ENCODE measurements around the gene CHAC1. TPM values are rescaled to one million over a fixed set of nuclear protein-coding genes. Genes with fewer than 3 reads are reported as not detected.

The CHAC1 gene
- polyA plus RNA-seq, 3 donors: 0.15 TPM; not detected in 2

GRCh38 chr15:40942878-40943277 lies 10.4 kb upstream of the CHAC1 start:
- Mint-ChIP-seq H3K27ac (peak overlapping the region in 4 of 7 donors; percentile 43 to 61 (median 50)), H3K4me3 (peak overlapping the region; percentile 77 to 88), H3K4me1 (peaks cover 35% of the 10 kb centered on the region), H3K27me3 (ENCODE audit: low read depth in 3 of 3) (peaks cover 8 to 14% (median 13%) of the 10 kb centered on the region in 3 donors), H3K36me3 (no peaks in the 10 kb centered on the region), H3K9me3 (no peaks in the 10 kb centered on the region)
- H2AFZ ChIP-seq (ENCODE audit: insufficient read depth, low read depth, low read length, poor library complexity, severe bottlenecking): peak overlapping the region; percentile 94
- peak overlapping the region in 2 of 3 experiments; percentile 76 to 80 for H3K4me3 ChIP-seq (replicated peaks in 1 of 3; ENCODE audit: low read depth in 2 of 3, low read length in 3 of 3)
- peak overlapping the region; percentile 68 for H3K9ac ChIP-seq (ENCODE audit: insufficient read depth, low read length, poor library complexity, severe bottlenecking)
- no peaks in the 10 kb centered on the region for H3K79me2 ChIP-seq (ENCODE audit: insufficient read depth, low read length)
- DNase-seq: no peak
- no peaks in the 10 kb centered on the region for H4K20me1 ChIP-seq (ENCODE audit: insufficient read depth, low read length)
- H3K36me3 ChIP-seq (replicated peaks in 1 of 2; ENCODE audit: control insufficient read depth in 1 of 2, insufficient read depth in 2 of 2, low read length in 2 of 2): no peaks in the 10 kb centered on the region
- H3K4me1 ChIP-seq (ENCODE audit: control insufficient read depth in 1 of 2, insufficient read depth in 2 of 2, low read length in 2 of 2): peaks cover 34 to 40% of the 10 kb centered on the region in 2 donors
- no peaks in the 10 kb centered on the region for H3K27me3 ChIP-seq (ENCODE audit: control insufficient read depth in 2 of 2, insufficient read depth in 2 of 2, low read length in 2 of 2)
- TF ChIP-seq, protein P1, sequence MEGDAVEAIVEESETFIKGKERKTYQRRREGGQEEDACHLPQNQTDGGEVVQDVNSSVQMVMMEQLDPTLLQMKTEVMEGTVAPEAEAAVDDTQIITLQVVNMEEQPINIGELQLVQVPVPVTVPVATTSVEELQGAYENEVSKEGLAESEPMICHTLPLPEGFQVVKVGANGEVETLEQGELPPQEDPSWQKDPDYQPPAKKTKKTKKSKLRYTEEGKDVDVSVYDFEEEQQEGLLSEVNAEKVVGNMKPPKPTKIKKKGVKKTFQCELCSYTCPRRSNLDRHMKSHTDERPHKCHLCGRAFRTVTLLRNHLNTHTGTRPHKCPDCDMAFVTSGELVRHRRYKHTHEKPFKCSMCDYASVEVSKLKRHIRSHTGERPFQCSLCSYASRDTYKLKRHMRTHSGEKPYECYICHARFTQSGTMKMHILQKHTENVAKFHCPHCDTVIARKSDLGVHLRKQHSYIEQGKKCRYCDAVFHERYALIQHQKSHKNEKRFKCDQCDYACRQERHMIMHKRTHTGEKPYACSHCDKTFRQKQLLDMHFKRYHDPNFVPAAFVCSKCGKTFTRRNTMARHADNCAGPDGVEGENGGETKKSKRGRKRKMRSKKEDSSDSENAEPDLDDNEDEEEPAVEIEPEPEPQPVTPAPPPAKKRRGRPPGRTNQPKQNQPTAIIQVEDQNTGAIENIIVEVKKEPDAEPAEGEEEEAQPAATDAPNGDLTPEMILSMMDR (IDR thresholded peaks at IDR 0.05): no peak
- intact Hi-C loops (cut with micrococcal nuclease): loop anchor here in 1 of 2 donors (5.0 to 10.0 kb wide), 2 partner anchors 36 to 82 kb away; no protein-coding TSS in a partner anchor
- H3K27ac ChIP-seq (ENCODE audit: low read depth in 1 of 2, low read length in 2 of 2): peak overlapping the region in 1 of 2 donors; percentile 75
- 80% methylated on average over 8 of the region's 12 CpGs for WGBS (ENCODE audit: insufficient coverage)
- H3K9me3 ChIP-seq (replicated peaks in 1 of 2; ENCODE audit: control insufficient read depth in 1 of 2, insufficient read depth in 1 of 2, low read length in 2 of 2): no peaks in the 10 kb centered on the region
- peak overlapping the region; percentile 82 for H3K4me2 ChIP-seq (replicated peaks; ENCODE audit: extremely low read depth, low read length, poor library complexity, severe bottlenecking)

DNA sequence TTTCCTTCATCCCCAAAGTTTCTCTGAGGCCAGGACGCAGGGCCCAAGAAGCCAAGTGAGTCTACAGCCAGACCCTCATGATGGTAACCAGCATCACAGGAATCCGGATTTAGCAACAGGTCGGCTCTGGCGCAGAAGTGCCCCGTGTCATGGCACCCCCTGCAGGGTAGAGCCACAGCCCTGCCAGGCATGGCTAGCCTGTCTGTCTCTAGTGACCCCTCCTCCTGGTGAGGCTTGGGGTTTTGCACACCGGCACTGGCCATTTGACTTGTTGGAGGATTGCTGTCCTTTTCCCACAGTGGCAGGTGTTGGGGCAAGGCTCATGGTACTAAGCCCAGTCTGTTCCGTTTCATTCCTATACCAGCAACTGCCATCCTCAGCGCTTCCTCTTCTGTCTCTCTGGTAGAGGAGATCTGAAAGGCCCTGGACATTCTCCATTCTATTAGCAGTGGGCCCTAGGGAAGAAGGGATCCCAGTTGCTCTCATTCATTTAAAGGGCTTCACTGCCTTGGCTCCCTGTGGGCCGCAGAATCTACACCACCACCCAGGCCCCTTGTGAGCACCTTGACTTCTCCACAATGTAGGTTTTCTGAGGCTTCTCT lies 9.4 kb upstream of the CHAC1 start:
- no peaks in the 10 kb centered on the region for H3K36me3 Mint-ChIP-seq
- H3K27ac Mint-ChIP-seq: no peak overlapping the region

More for the DNA sequence above, 9.4 kb upstream of the CHAC1 start:
- no peak for DNase-seq
- Mint-ChIP-seq H3K27me3 (ENCODE audit: low read depth in 3 of 3) (peaks cover 7 to 15% (median 13%) of the 10 kb centered on the region in 3 donors), H3K4me3 (no peak overlapping the region), H3K4me1 (peaks cover 35% of the 10 kb centered on the region), H3K9me3 (no peaks in the 10 kb centered on the region)
- Histone ChIP-seq H3K79me2 (ENCODE audit: insufficient read depth, low read length) (no peaks in the 10 kb centered on the region), H3K36me3 (replicated peaks in 1 of 2; ENCODE audit: control insufficient read depth in 1 of 2, insufficient read depth in 2 of 2, low read length in 2 of 2) (no peaks in the 10 kb centered on the region), H3K9me3 (replicated peaks in 1 of 2; ENCODE audit: control insufficient read depth in 1 of 2, insufficient read depth in 1 of 2, low read length in 2 of 2) (no peaks in the 10 kb centered on the region), H3K4me3 (replicated peaks in 1 of 3; ENCODE audit: low read depth in 2 of 3, low read length in 3 of 3) (no peak overlapping the region), H3K27ac (ENCODE audit: low read depth in 1 of 2, low read length in 2 of 2) (no peak overlapping the region), H3K9ac (ENCODE audit: insufficient read depth, low read length, poor library complexity, severe bottlenecking) (no peak overlapping the region), H4K20me1 (ENCODE audit: insufficient read depth, low read length) (no peaks in the 10 kb centered on the region), H3K27me3 (ENCODE audit: control insufficient read depth in 2 of 2, insufficient read depth in 2 of 2, low read length in 2 of 2) (no peaks in the 10 kb centered on the region), H2AFZ (ENCODE audit: insufficient read depth, low read depth, low read length, poor library complexity, severe bottlenecking) (no peak overlapping the region), H3K4me2 (replicated peaks; ENCODE audit: extremely low read depth, low read length, poor library complexity, severe bottlenecking) (no peak overlapping the region), H3K4me1 (ENCODE audit: control insufficient read depth in 1 of 2, insufficient read depth in 2 of 2, low read length in 2 of 2) (peaks cover 34 to 40% of the 10 kb centered on the region in 2 donors)
- WGBS (ENCODE audit: insufficient coverage): 88% methylated on average over 5 of the region's 9 CpGs
- intact Hi-C loops (cut with micrococcal nuclease): loop anchor here in 1 of 2 donors (5.0 to 10.0 kb wide), 2 partner anchors 37 to 81 kb away; no protein-coding TSS in a partner anchor
- TF ChIP-seq, protein P1 (IDR thresholded peaks at IDR 0.05): no peak
